ENCODE data around the gene FGR.

FGR gene

DNA sequence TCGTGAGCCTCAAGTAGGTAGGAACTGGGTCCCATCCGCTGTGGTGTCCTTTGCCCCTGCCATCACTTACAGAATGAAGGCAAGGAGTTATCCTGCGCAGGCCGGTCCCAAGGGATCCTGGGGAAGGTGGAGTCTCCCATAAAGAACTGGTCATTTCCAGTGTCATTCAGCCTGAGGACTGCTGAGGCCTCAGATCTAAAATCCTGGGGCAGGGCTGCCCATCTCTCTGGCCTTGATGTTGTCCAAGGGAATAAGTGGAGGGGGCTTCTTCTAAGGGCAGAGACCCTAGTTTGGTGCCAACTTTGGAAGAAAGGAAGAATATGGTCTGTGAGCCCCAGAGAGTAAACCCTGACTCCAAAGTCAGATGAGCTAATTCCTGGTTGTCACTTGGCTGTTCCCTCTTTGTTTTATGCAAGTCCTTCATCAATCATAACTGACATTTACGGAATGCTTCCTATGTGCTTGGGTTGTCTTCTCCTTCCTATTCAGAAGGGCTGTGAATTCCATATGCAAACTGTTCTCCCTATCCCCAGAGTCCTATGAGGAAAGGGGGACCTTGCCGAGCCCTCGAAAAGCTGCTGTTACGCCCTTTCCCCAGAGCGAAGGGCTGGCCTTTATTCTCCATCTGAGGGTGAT lies 30.1 kb upstream of the FGR start:
- TF ChIP-seq, protein P1, sequence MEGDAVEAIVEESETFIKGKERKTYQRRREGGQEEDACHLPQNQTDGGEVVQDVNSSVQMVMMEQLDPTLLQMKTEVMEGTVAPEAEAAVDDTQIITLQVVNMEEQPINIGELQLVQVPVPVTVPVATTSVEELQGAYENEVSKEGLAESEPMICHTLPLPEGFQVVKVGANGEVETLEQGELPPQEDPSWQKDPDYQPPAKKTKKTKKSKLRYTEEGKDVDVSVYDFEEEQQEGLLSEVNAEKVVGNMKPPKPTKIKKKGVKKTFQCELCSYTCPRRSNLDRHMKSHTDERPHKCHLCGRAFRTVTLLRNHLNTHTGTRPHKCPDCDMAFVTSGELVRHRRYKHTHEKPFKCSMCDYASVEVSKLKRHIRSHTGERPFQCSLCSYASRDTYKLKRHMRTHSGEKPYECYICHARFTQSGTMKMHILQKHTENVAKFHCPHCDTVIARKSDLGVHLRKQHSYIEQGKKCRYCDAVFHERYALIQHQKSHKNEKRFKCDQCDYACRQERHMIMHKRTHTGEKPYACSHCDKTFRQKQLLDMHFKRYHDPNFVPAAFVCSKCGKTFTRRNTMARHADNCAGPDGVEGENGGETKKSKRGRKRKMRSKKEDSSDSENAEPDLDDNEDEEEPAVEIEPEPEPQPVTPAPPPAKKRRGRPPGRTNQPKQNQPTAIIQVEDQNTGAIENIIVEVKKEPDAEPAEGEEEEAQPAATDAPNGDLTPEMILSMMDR (IDR thresholded peaks at IDR 0.05; ENCODE audit: low read depth, low read length) = no peak
- DNase-seq (ENCODE audit: extremely low read depth, low read depth) = no peak

- DNase-seq (ENCODE audit: extremely low read depth, low read depth) = no peak
- TF ChIP-seq, protein P1 (IDR thresholded peaks at IDR 0.05; ENCODE audit: low read depth, low read length) = no peak
Measured at GRCh38 chr1:27664291-27664690, 29.3 kb upstream of the FGR start.

- TF ChIP-seq, protein P1 (IDR thresholded peaks at IDR 0.05; ENCODE audit: low read depth, low read length) = peak; percentile 79
- DNase-seq (ENCODE audit: extremely low read depth, low read depth) = no peak
Measured at GRCh38 chr1:27662707-27663393, 27.9 kb upstream of the FGR start.

DNA sequence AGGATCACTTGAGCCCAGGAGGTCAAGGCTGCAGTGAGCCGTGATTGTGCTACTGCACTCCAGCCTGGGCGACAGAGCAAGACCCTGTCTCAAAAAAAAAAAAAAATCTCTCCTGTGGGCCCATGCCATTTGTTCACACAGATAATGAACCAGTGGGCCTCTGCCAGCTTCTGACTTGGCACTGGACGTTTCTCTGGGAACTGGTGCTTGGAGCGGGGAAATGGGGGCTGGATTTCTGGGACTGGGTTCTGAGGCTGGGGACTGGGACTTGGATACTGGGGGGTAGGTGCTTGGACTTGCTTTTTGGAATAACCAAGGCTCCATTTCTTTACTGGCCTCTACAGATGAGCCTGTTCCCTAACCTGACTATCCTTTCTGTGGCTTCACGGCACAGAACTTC lies 27.3 kb upstream of the FGR start:
- TF ChIP-seq, protein P1 (IDR thresholded peaks at IDR 0.05; ENCODE audit: low read depth, low read length) = no peak
- DNase-seq (ENCODE audit: extremely low read depth, low read depth) = no peak

- TF ChIP-seq, protein P1 (IDR thresholded peaks at IDR 0.05; ENCODE audit: low read depth, low read length) = no peak
Measured at GRCh38 chr1:27661412-27662075, 26.6 kb upstream of the FGR start.

GRCh38 chr1:27660300-27660835 lies 25.4 kb upstream of the FGR start:
- TF ChIP-seq, protein P1 (IDR thresholded peaks at IDR 0.05; ENCODE audit: low read depth, low read length) = no peak
- DNase-seq (ENCODE audit: extremely low read depth, low read depth) = no peak

More at GRCh38 chr1:27661412-27662075, 26.6 kb upstream of the FGR start:
- DNase-seq (ENCODE audit: extremely low read depth, low read depth) = no peak

Measured in AG09319 (cell line).